ENCODE results near the gene RHOD. TPM values are rescaled to one million over a fixed set of nuclear protein-coding genes. Genes with fewer than 3 reads are reported as not detected.
A peak's percentile ranks its signal among the peaks of the same experiment; 100 is the strongest.

The RHOD gene
- total and polyA plus RNA-seq, 11 donors, result 17.1 to 149 (median 54.0) TPM

GRCh38 chr11:67099831-67100324 lies 43.2 kb downstream of the RHOD start:
- WGBS, 4 donors, result 93 to 99% (median 96%) methylated on average over 6 of the region's 6 CpGs
- no peaks in the 10 kb centered on the region for H3K36me3 ChIP-seq
- intact Hi-C loops (cut with DNase I), result loop anchor here in 1 of 10 donors (5.0 kb wide), 1 partner anchor 67 kb away; no protein-coding TSS in a partner anchor
- H3K4me1 ChIP-seq, result peaks cover 0 to 4% (median 0%) of the 10 kb centered on the region in 12 donors
- no peak for ATAC-seq
- DNase-seq, result no peak
- H3K4me3 ChIP-seq, result no peak overlapping the region
- TF ChIP-seq, protein P1, sequence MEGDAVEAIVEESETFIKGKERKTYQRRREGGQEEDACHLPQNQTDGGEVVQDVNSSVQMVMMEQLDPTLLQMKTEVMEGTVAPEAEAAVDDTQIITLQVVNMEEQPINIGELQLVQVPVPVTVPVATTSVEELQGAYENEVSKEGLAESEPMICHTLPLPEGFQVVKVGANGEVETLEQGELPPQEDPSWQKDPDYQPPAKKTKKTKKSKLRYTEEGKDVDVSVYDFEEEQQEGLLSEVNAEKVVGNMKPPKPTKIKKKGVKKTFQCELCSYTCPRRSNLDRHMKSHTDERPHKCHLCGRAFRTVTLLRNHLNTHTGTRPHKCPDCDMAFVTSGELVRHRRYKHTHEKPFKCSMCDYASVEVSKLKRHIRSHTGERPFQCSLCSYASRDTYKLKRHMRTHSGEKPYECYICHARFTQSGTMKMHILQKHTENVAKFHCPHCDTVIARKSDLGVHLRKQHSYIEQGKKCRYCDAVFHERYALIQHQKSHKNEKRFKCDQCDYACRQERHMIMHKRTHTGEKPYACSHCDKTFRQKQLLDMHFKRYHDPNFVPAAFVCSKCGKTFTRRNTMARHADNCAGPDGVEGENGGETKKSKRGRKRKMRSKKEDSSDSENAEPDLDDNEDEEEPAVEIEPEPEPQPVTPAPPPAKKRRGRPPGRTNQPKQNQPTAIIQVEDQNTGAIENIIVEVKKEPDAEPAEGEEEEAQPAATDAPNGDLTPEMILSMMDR (IDR thresholded peaks at IDR 0.05), result no peak
- no peak for TF ChIP-seq POLR2A (IDR thresholded peaks at IDR 0.05)
- no peaks in the 10 kb centered on the region for H3K9me3 ChIP-seq
- H3K27ac ChIP-seq, result no peak overlapping the region
- no peaks in the 10 kb centered on the region for H3K27me3 ChIP-seq

DNA sequence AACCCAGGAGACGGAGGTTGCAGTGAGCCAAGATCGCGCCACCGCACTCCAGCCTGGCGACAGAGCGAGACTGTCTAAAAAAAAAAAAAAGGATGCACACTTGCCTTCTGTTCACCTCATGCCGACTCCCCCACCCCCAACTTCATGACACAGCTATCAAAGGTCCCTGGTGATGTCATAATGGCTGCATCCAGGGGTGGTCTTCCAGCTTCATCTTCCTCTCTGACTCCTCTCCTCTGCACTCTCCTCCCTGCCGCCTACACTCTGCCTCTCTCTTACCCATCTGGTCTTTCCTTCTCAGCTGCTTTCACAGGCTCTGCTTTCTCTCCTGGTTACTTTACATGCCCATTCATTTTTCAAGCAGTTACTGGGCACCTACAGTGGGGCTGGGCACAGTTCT lies 46.0 kb downstream of the RHOD start:
- peaks cover 0 to 4% (median 0%) of the 10 kb centered on the region in 12 donors for H3K4me1 ChIP-seq
- ATAC-seq (no peak), DNase-seq (no peak)
- no peaks in the 10 kb centered on the region for H3K9me3 ChIP-seq
- intact Hi-C loops (cut with DNase I), result no loop called here
- no peak overlapping the region for H3K4me3 ChIP-seq
- no peaks in the 10 kb centered on the region for H3K27me3 ChIP-seq
- H3K27ac ChIP-seq, result no peak overlapping the region
- H3K36me3 ChIP-seq, result no peaks in the 10 kb centered on the region
- 87 to 92% (median 90%) methylated on average over 8 of the region's 8 CpGs for WGBS, 4 donors
- TF ChIP-seq, protein P1 (IDR thresholded peaks at IDR 0.05), result no peak
- no peak for TF ChIP-seq POLR2A (IDR thresholded peaks at IDR 0.05)

- Histone ChIP-seq H3K4me1 (peaks cover 0 to 4% (median under 1%) of the 10 kb centered on the region in 12 donors), H3K36me3 (no peaks in the 10 kb centered on the region), H3K27ac (no peak overlapping the region), H3K9me3 (no peaks in the 10 kb centered on the region), H3K27me3 (no peaks in the 10 kb centered on the region), H3K4me3 (no peak overlapping the region)
- intact Hi-C loops (cut with DNase I), result no loop called here
- 70 to 86% (median 74%) methylated on average over 2 of the region's 2 CpGs for WGBS, 4 donors
- no peak for ATAC-seq
- DNase-seq, result no peak
- TF ChIP-seq POLR2A (IDR thresholded peaks at IDR 0.05), result no peak
- TF ChIP-seq, protein P1 (IDR thresholded peaks at IDR 0.05), result no peak
Measured at GRCh38 chr11:67105964-67106363, 49.3 kb downstream of the RHOD start.

- Histone ChIP-seq H3K27me3 (no peaks in the 10 kb centered on the region), H3K36me3 (no peaks in the 10 kb centered on the region), H3K9me3 (no peaks in the 10 kb centered on the region), H3K27ac (peak overlapping the region in 1 of 12 donors; percentile 64), H3K4me1 (peaks cover 0 to 19% (median 7%) of the 10 kb centered on the region in 12 donors), H3K4me3 (no peak overlapping the region)
- peak in 1 of 4 donors; percentile 37 for ATAC-seq
- no peak for TF ChIP-seq POLR2A (IDR thresholded peaks at IDR 0.05)
- TF ChIP-seq, protein P1 (IDR thresholded peaks at IDR 0.05), result no peak
- intact Hi-C loops (cut with DNase I), result no loop called here
- whole genome bisulfite sequencing, 4 donors, result 31 to 53% (median 49%) methylated on average over 1 of the region's 1 CpG
- DNase-seq, result no peak
Measured at GRCh38 chr11:67111261-67111660, 54.6 kb downstream of the RHOD start.
